ENCODE results near the gene CCL5.

Gene CCL5

GRCh38 chr17:35841101-35841500 is 39.1 kb downstream of the CCL5 start:
- H3K36me3 Mint-ChIP-seq = peaks cover 25 to 54% of the 10 kb centered on the region in 2 donors
- no peaks in the 10 kb centered on the region for H3K9me3 Mint-ChIP-seq
- no peak overlapping the region for H3K4me3 Mint-ChIP-seq
- H3K4me1 Mint-ChIP-seq = no peaks in the 10 kb centered on the region
- no peak overlapping the region for H3K27ac Mint-ChIP-seq
- H3K27me3 Mint-ChIP-seq = no peaks in the 10 kb centered on the region
- ATAC-seq (replicated peaks) (no peak), DNase-seq (no peak)

DNA sequence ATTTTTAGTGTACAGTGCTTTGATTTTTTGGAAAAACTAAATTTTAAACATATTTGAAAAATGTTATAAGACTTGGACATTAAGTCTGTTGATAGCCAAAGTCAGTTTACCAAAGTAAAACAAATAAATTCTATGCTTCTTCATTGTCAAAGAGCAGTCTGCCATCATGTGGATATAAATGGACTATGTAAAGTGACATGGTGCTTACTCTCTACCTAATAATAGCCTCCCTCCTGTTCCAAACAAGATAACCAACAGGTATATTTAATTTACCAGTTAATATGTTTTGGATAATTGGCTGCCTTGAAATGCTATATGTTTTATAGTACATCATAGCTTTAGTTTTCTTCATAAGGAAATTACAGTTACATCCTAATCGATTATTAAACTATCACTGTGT is 55.0 kb downstream of the CCL5 start:
- no peaks in the 10 kb centered on the region for H3K27me3 Mint-ChIP-seq
- H3K36me3 Mint-ChIP-seq = peaks cover 26 to 44% of the 10 kb centered on the region in 2 donors
- ATAC-seq (replicated peaks) = no peak
- H3K9me3 Mint-ChIP-seq = no peaks in the 10 kb centered on the region
- H3K4me1 Mint-ChIP-seq = peaks cover 0 to 5% of the 10 kb centered on the region in 2 donors
- H3K27ac Mint-ChIP-seq = no peak overlapping the region
- H3K4me3 Mint-ChIP-seq = no peak overlapping the region
- no peak for DNase-seq
